A673 (cell line): ENCODE measurements around the gene ATP5F1B. TPM values are rescaled to one million over a fixed set of nuclear protein-coding genes. Genes with fewer than 3 reads are reported as not detected.
"Not testable (repeated sequence)": the region's sequence is repeated elsewhere in the genome, so short reads cannot be mapped to it uniquely, and the experiment has no call there.

Experiments used
- BruUV-seq: library from RNA; stranded (reverse); fragments of 400-500 nt; replicated peaks from 2 replicates; lab custom pipeline; 2021; lab: Mats Ljungman, UMichigan
- CTCF ChIA-PET: fragments of 300-600 bp; sonication (Branson Sonifier 250); formaldehyde crosslinking; loops from one replicate; lab custom pipeline; 2022; ENCODE audit warnings: antibody characterized with exemption; lab: Charles Lee
- POLR2A ChIA-PET: fragments of 300-600 bp; sonication (Branson Sonifier 250); formaldehyde crosslinking; loops from one replicate; lab custom pipeline; 2022; ENCODE audit warnings: antibody characterized with exemption; ENCODE audit not compliant: low non-redundant PET; lab: Charles Lee
- DNase-seq: peaks from one replicate; pipeline ENCODE4 v3.0.0-alpha.2; 2015; ENCODE audit warnings: low spot score
- H3K27ac ChIP-seq: fragments of 200-600 bp; sonication (generic); 2 replicates; pipeline ENCODE4 v1.5.1; 2016; ENCODE audit warnings: mixed run types, low read depth, mild to moderate bottlenecking, mixed read lengths, antibody characterized with exemption, low read length; ENCODE audit not compliant: poor library complexity, severe bottlenecking
- H3K27me3 ChIP-seq: fragments of 200-600 bp; sonication (generic); replicated peaks from 2 replicates; pipeline ENCODE4 v1.6.1; 2017; ENCODE audit warnings: mixed run types, low read depth, mild to moderate bottlenecking, mixed read lengths, antibody characterized with exemption, low read length; ENCODE audit not compliant: insufficient read depth, poor library complexity
- H3K36me3 ChIP-seq: fragments of 200-600 bp; sonication (generic); 2 replicates; pipeline ENCODE4 v1.6.1; 2016; ENCODE audit warnings: mixed run types, mild to moderate bottlenecking, mixed read lengths, antibody characterized with exemption, low read length; ENCODE audit not compliant: insufficient read depth, poor library complexity, severe bottlenecking
- H3K4me1 ChIP-seq: fragments of 200-600 bp; sonication (generic); 2 replicates; pipeline ENCODE4 v1.6.1; 2017; ENCODE audit warnings: mixed run types, mild to moderate bottlenecking, mixed read lengths, antibody characterized with exemption, low read length; ENCODE audit not compliant: insufficient read depth, poor library complexity, severe bottlenecking
- H3K4me3 ChIP-seq: fragments of 200-600 bp; sonication (generic); 2 replicates; pipeline ENCODE4 v1.5.1; 2016; ENCODE audit warnings: low read depth, mixed run types, mild to moderate bottlenecking, mixed read lengths, low read length; ENCODE audit not compliant: poor library complexity, severe bottlenecking
- H3K9me3 ChIP-seq: fragments of 200-600 bp; sonication (generic); 2 replicates; pipeline ENCODE4 v1.6.1; 2016; ENCODE audit warnings: mixed run types, low read depth, mild to moderate bottlenecking, mixed read lengths, antibody characterized with exemption, low read length; ENCODE audit not compliant: poor library complexity, severe bottlenecking
- CTCF ChIP-seq: fragments of 300-800, 200-600 bp; sonication (generic); conservative IDR thresholded peaks from 2 replicates; pipeline ENCODE4 v1.5.1; 2017; ENCODE audit warnings: low read depth, mild to moderate bottlenecking, antibody characterized with exemption, low read length, moderate library complexity, mixed read lengths
- EZH2 ChIP-seq: fragments of 200-600 bp; sonication (generic); IDR thresholded peaks from 2 replicates; pipeline ENCODE4 v1.6.1; 2017; ENCODE audit warnings: borderline replicate concordance, low read depth, mild to moderate bottlenecking, mixed read lengths, antibody characterized with exemption, low read length; ENCODE audit not compliant: poor library complexity, severe bottlenecking
- intact Hi-C: fragments of 100-400 bp; cut with micrococcal nuclease; formaldehyde crosslinking; loops from one replicate; pipeline ENCODE4 v1.10.0; 2022; ENCODE audit not compliant: unreplicated experiment
- total RNA-seq: library from RNA; stranded (reverse); gene quantifications from 2 replicates; pipeline ENCODE4 v1.2.3, GENCODE V29; 2021

ATP5F1B gene
- total RNA-seq, 1 experiment from 2014 or later: 1,089 TPM

DNA sequence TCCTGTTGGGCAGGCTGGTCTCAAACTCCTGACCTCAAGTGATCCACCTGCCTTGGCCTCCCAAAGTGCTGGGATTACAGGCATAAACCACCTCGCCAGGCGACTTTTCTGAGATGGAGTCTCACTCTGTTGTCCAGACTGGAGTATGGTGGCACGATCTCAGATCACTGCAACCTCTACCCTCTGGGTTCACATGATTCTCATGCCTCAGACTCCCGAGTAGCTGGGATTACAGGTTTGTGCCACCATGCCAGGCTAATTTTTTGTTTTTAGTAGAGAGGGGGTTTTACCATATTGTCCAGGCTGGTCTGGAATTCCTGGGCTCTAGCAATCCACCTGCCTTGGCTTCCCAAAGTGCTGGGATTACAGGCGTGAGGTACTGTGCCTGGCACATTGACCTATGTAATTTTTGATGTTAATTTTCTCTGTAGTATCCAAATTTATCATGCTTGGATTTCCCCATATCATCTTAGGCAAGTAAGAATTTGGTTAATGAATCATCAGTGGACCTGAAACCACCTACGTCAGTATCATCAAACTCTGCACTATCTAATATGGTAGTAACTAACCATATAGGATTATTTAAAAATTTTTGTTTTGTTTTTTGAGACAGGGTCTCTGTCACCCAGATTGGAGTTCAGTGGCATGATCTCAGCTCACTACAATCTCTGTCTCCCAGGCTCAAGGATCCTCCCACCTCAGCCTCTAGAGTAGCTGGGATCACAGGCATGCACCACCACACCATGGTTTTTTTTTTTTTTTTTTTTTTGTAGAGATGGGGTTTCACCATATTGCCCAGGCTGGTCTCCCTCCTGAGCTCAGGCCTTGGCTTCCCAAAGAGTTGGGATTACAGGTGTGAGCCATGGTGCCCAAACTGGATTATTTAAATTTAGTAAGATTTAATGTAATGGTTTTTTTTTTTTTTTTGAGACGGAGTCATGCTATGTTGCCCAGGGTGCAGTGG is 11.9 kb upstream of the ATP5F1B start:
- Histone ChIP-seq H3K9me3 (peaks cover 5% of the 10 kb centered on the region), H3K27me3 (no peaks in the 10 kb centered on the region), H3K27ac (no peak overlapping the region), H3K4me3 (no peak overlapping the region), H3K36me3 (peaks cover 1% of the 10 kb centered on the region), H3K4me1 (no peaks in the 10 kb centered on the region)
- TF ChIP-seq EZH2 (no peak), CTCF (no peak)
- CTCF ChIA-PET: no interaction called here
- BruUV-seq: no TSS peak
- no peak for DNase-seq
- POLR2A ChIA-PET: interaction anchor here (0.7 kb wide), 1 partner anchor 68 kb away, joined by 13 read pairs; the partner anchor contains the start of gene NACA
- intact Hi-C loops: no loop called here

DNA sequence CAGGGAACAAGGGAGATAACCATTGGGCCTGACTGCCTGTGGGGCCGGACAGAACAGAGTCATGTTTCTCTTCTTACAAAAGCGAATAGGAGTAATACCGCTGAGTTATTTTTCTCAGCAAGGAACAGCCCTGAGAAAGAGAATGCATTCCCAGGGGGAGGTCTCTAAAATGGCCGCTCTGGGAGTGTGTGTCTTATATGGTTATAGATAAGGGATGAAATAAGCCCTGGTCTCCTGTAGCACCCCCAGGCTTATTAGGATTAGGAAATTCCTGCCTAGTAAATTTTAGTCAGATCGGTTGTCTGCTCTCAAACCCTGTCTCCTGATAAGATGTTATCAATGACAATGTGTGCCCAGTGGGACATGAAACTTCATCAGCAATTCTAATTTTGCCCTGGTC is 8.0 kb upstream of the ATP5F1B start:
- H3K36me3 ChIP-seq, POLR2A ChIA-PET, intact Hi-C loops, H3K27ac ChIP-seq, DNase-seq, H3K27me3 ChIP-seq, H3K4me1 ChIP-seq, H3K9me3 ChIP-seq, H3K4me3 ChIP-seq, BruUV-seq: not testable (repeated sequence)
- CTCF ChIA-PET: interaction anchor here (0.6 kb wide), 1 partner anchor 20 kb away, joined by 9 read pairs; no protein-coding TSS in a partner anchor

- H3K27me3 ChIP-seq, H3K4me3 ChIP-seq, H3K27ac ChIP-seq, H3K9me3 ChIP-seq, BruUV-seq, POLR2A ChIA-PET, DNase-seq, CTCF ChIA-PET, intact Hi-C loops: not testable (repeated sequence)
- Histone ChIP-seq H3K36me3 (peaks cover 19% of the 10 kb centered on the region), H3K4me1 (peaks cover 13% of the 10 kb centered on the region)
Observed at GRCh38 chr12:56648023-56648422, 2.2 kb upstream of the ATP5F1B start.

DNA sequence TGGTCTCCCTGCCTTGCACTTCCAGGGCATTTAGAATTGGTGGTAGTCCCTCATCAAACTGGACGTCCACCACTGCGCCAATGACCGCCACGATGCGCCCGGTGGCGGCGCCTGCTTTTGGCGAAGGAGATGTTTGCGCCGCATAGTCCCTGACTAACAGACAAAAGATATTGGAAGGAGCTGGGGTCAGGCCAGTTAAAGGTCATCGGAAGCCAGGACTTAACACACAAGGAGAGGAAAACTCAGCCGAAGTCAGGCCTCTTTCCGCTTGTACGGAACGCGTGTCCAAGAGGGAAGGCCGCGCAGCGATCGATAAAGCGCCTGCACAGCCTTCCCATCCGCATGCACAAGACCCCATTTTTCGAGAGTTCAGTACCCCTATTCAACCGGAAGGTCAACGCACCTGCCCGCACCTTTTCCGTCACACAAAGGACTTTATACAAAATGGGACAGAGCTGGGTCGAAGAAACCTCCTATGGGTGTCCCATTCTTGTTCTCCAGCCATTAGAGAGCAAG is 525 bp downstream of the ATP5F1B start:
- no peak for DNase-seq
- Histone ChIP-seq H3K27ac (peak overlapping the region; percentile 95), H3K27me3 (no peaks in the 10 kb centered on the region), H3K9me3 (no peaks in the 10 kb centered on the region), H3K4me3 (peak overlapping the region; percentile 89), H3K36me3 (peaks cover 47% of the 10 kb centered on the region), H3K4me1 (peaks cover 13% of the 10 kb centered on the region)
- TSS peak; percentile 51 for BruUV-seq
- CTCF ChIA-PET: interaction anchor here (0.7 kb wide), 1 partner anchor 9 kb away, joined by 4 read pairs; no protein-coding TSS in a partner anchor
- intact Hi-C loops: no loop called here
- TF ChIP-seq EZH2 (no peak), CTCF (no peak)
- POLR2A ChIA-PET: no interaction called here
